DMS153 treated with DMSO at 0.1 percent for 48 hours (cell line): ENCODE results near the gene NLRP5.
A peak's percentile ranks its signal among the peaks of the same experiment; 100 is the strongest.
"Not testable (repeated sequence)": the region's sequence is repeated elsewhere in the genome, so short reads cannot be mapped to it uniquely, and the experiment has no call there.

Experiments
- DNase-seq: peaks from one replicate; lab custom pipeline; 2025; ENCODE audit not compliant: unreplicated experiment; lab: John Stamatoyannopoulos, UW

NLRP5 gene

GRCh38 chr19:55986487-55986886 is at the start of gene NLRP5:
Gene NLRP5, plus strand, starts transcription at chr19:55986775.
- DNase-seq = peak; percentile 2

GRCh38 chr19:55939206-55939605 is 47.4 kb upstream of the NLRP5 start:
- DNase-seq = no peak

GRCh38 chr19:55940306-55940705 is 46.3 kb upstream of the NLRP5 start:
- no peak for DNase-seq

GRCh38 chr19:55947532-55947931 is 39.0 kb upstream of the NLRP5 start, which contains the start of gene NLRP8:
Gene NLRP8, plus strand, starts transcription at chr19:55947832.
- no peak for DNase-seq

- not testable (repeated sequence) for DNase-seq
These were observed 36.0 kb upstream of the NLRP5 start for GRCh38 chr19:55950566-55950965.

- no peak for DNase-seq
These were observed 30.1 kb upstream of the NLRP5 start for GRCh38 chr19:55956431-55956830.

GRCh38 chr19:55958356-55958755 is 28.2 kb upstream of the NLRP5 start:
- no peak for DNase-seq

GRCh38 chr19:55959996-55960675 is 26.4 kb upstream of the NLRP5 start:
- no peak for DNase-seq

GRCh38 chr19:55962186-55962585 is 24.4 kb upstream of the NLRP5 start:
- no peak for DNase-seq

GRCh38 chr19:55973982-55974381 is 12.6 kb upstream of the NLRP5 start:
- DNase-seq = no peak

- DNase-seq = no peak
These were observed 6.2 kb upstream of the NLRP5 start for GRCh38 chr19:55980415-55980814.

GRCh38 chr19:55985254-55985653 is 1.3 kb upstream of the NLRP5 start:
- DNase-seq = no peak

- DNase-seq = no peak
These were observed 4.3 kb downstream of the NLRP5 start for GRCh38 chr19:55990831-55991230.

- no peak for DNase-seq
These were observed 6.9 kb downstream of the NLRP5 start for GRCh38 chr19:55993492-55993891.

- DNase-seq = no peak
These were observed 28.2 kb downstream of the NLRP5 start for GRCh38 chr19:56014765-56015164.

- no peak for DNase-seq
These were observed 29.2 kb downstream of the NLRP5 start for GRCh38 chr19:56015756-56016155.

GRCh38 chr19:56019325-56019724 is 32.8 kb downstream of the NLRP5 start:
- DNase-seq = not testable (repeated sequence)

GRCh38 chr19:56020355-56020975 is 33.9 kb downstream of the NLRP5 start:
- not testable (repeated sequence) for DNase-seq

GRCh38 chr19:56026769-56027168 is 40.2 kb downstream of the NLRP5 start:
- no peak for DNase-seq

GRCh38 chr19:56053596-56053995 is 67.0 kb downstream of the NLRP5 start:
- no peak for DNase-seq

GRCh38 chr19:56066152-56067023 is 79.8 kb downstream of the NLRP5 start:
- peak; percentile 43 for DNase-seq

- no peak for DNase-seq
These were observed 83.1 kb downstream of the NLRP5 start for GRCh38 chr19:56069642-56070041.
